Endometrial microvascular endothelial cells (primary cell): ENCODE measurements around the gene AADACL2. TPM values are rescaled to one million over a fixed set of nuclear protein-coding genes. Genes with fewer than 3 reads are reported as not detected.
"Not testable (repeated sequence)": the region's sequence is repeated elsewhere in the genome, so short reads cannot be mapped to it uniquely, and the experiment has no call there.

ENCODE experiments used
- in situ Hi-C: cut with HindIII; loops from 2 replicates; pipeline ENCODE4 v1.10.0; 2017; ENCODE audit warnings: low sequenced_read_pairs, low pct_unique_long_range_greater_than_20kb; ENCODE audit errors: inconsistent ontology term
- total RNA-seq: library from RNA; depleted of rRNA; stranded (reverse); fragments of >200 nt; gene quantifications from one replicate; pipeline ENCODE4 v1.2.3, GENCODE V29; 2015; ENCODE audit errors: inconsistent ontology term

The AADACL2 gene
- total RNA-seq, 1 donor from 2014 or later, result not detected

GRCh38 chr3:151753846-151754245 is 20.1 kb downstream of the AADACL2 start:
- in situ Hi-C loops, result no loop called here

DNA sequence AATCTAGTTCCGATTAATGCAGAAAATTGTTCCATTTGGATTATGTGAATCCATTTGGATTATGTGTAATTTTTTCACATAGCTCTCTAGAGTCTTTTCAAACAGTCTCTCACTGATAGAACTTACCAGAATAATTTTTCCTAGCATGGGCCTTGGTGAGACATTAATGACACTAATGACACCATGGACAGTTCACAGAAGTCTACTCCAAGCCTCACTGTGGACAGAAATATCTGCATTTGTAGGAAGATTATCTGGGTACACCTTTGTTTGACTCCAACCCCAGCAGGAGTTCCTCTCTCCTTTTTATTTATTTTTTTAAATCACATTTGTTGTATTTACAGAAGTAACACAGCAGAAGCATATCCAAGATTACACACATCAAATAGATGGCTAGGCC is 27.9 kb downstream of the AADACL2 start:
- in situ Hi-C loops, result no loop called here

- in situ Hi-C loops, result not testable (repeated sequence)
Measured at GRCh38 chr3:151764699-151765098, 31.0 kb downstream of the AADACL2 start.

GRCh38 chr3:151765685-151766084 is 32.0 kb downstream of the AADACL2 start:
- in situ Hi-C loops, result no loop called here

GRCh38 chr3:151766454-151766853 is 32.7 kb downstream of the AADACL2 start:
- in situ Hi-C loops, result no loop called here

GRCh38 chr3:151768393-151768930 is 34.7 kb downstream of the AADACL2 start:
- in situ Hi-C loops, result no loop called here

DNA sequence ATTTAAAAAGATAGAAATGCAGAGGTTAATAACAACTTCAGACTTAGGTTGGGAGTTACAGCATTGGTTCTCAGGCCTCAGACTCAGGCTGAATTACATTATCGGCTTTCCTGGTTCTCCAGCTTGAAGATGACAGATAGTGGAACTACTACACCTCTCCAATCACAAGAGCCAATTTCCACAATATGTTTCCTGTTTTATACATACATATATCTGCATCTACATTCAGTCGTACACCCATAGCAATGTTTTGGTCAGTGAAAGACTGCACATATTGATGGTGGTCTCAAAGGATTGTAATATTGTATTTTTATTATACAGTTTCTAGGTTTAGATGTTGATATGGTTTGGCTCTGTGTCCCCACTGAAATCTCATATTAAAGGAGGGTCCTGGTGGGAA is 35.4 kb downstream of the AADACL2 start:
- in situ Hi-C loops, result no loop called here

DNA sequence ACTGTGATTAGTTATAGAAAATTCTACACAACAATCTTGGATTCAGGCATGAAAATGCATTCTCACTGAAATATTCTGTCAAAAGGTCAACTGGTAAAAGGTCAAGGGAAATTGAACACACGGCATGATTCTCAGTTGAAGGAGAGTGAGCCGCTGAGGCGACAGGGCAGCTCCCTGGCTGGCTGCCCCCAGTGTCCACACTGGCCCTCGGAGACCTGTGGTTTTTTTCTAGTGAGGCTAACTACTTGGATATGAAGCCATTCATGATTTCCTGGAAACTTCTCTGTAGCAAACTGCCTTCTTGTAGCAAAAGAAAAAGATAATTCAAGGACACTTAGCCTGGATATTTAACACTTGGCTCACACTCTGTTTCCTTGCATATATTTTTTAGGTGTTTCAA is 37.2 kb downstream of the AADACL2 start:
- in situ Hi-C loops, result no loop called here

DNA sequence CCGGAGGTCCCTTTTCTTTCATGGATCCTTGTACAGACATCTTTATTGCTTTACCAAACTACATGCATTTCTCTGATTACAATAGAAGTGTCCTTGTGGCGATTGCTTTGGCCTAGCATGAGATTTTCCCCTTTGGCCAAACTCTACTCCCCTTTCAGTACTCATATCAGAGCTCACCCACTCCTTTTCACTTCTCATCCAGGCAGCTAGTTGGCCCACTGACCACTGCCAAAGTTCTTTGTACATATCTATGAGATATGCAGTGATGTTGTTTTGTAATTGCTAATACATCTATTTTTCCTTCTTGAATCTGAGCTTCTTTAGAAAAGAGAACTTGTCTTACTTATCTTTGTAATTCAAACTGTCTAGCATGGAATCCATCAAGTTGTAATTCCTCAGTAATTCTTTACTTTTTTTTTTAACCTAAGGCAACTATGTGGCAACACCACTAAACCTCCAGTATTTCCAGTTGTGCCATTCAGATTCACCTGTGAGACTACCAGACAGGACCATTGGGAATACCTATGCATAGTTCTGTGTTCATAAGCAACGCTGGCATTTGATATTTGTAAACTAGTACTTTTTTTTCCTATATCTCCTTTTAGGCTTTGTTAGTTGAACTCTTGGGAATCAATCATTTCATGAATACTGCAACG is 39.2 kb downstream of the AADACL2 start:
- in situ Hi-C loops, result no loop called here

DNA sequence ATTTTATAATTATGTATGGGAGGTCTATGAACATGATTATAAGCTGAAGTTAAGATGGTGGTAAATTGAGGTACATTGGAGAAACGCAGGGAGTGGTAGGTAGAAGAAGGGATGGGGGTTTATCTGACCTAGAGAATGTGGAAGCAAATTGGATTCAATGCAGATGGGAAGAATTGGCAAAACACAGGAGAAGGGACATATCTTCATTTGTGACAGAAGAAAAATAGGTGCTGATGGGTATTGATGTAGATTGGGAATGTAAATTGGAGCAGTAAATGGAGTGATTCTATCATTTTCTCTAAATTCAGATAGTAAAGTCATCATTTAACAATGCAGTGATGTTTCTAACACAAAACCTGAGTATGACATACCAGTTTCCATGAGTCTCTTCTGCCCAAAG is 40.5 kb downstream of the AADACL2 start:
- in situ Hi-C loops, result no loop called here

- in situ Hi-C loops, result no loop called here
Measured at GRCh38 chr3:151774910-151775309, 41.2 kb downstream of the AADACL2 start.

DNA sequence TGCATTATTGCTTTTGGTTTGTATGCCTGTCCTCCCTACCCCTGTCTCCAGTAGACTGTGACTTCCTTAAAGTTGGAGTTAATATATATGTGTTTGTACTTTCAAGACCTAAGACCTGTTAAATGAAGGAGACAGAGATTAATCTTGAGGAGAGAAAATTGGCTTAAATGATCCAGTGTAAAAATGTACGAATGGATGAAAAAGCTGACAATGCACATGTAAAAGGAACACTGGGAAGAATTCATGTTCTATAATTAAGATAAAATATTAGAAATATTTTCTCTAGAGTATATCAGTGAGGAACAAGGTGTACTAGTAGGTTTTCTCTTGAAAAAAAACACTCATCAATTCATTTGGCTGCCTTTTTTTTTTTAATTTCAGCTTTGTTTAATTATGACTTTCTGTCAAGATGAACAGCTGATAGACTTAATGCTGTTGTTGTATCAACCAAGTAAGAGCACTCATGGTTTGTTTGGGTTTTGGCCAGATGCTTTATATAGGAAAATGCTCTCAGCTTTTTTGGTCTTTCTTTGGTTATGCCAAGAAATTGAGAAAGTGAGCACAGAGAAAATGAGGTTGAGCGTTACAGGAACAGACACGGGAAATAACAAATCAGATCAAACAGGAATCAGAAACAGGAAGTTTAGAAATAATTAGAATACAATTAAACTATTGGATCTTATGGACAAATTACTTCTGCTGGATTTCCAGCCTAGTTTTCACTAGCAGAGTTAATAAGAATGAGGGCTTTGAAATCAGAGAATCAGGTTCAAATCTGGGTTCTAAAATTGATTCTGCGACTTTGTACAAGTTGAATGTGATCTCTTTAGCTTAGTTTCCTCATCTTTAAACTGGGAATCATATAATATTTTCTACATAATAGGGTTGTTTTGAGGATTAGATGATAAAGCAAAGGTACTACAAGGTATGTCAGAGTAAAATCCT is 41.9 kb downstream of the AADACL2 start:
- in situ Hi-C loops, result no loop called here

GRCh38 chr3:151776259-151776740 is 42.6 kb downstream of the AADACL2 start:
- in situ Hi-C loops, result no loop called here

DNA sequence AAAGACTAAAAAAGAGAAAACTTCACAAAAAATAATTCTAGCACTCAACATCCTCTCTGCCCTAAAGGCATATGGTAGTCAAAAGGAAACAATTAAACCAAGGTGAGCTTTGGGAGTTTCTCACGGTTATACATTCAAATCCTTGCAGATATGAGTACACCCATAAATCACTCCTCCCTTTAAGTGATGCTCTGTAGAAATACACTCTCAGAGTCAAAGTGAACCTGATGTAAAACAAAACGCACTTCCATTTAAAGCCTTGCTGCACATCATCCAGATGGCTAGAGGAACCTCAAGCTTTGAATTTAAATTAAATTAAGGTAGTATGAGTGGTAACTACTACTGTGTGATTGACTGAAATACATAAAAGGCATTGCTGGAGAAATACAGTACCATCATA is 44.2 kb downstream of the AADACL2 start:
- in situ Hi-C loops, result no loop called here

DNA sequence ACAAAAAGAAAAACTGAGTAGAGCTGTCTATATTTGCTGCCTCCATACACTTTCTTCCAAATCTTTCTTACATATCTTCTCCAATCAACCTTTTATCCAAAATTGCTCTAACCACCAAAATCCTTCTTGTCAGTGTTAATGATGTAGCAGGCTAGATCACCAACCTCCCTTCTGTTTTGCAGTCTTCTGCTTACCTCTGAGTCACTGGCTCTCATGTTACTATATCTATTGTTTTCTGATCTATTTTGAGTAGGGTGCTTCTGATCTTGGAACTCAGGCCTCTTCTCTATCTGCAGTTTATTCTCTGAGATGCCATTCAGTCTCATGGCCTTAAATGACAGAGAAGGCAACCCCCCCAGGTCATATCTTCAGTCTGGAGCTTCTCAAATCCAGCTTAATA is 53.9 kb downstream of the AADACL2 start:
- in situ Hi-C loops, result no loop called here

GRCh38 chr3:151788401-151788800 is 54.7 kb downstream of the AADACL2 start:
- in situ Hi-C loops, result no loop called here

GRCh38 chr3:151789853-151790463 is 56.2 kb downstream of the AADACL2 start:
- in situ Hi-C loops, result no loop called here

DNA sequence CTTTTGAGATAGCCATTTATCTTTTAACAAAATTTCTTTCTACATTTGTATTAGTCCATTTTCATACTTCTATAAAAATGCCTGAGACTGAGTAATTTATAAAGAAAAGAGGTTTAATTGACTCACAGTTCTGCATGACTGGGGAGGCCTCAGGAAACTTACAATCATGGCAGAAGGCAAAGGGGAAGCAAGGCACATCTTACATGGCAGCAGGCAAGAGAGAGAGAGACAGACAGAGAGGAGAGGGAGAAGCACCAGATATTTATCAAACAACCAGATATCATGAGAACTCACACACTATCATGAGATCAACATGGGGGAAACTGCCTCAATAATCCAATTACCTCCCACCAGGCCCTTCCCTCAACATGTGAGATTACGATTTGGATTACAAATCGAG is 57.0 kb downstream of the AADACL2 start:
- in situ Hi-C loops, result not testable (repeated sequence)

DNA sequence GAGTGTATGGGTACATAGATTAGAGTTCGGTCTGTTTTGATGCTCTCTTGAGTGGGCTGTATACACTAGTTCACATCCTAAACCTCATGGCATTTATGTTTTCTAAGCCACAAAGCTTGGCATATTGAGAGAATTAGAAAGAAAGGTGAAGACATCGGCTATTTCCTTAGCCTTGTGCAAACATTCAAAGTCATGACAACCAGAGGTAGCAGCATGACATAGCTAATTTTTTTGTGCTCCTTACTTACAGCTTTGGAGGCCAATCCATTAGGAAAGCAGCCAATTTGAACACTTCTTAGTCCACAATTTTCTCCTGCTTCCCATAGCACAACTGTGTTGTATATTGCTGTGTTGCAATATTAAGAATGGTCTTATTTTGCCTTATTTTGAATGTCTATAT is 58.7 kb downstream of the AADACL2 start:
- in situ Hi-C loops, result no loop called here
